ENCODE data around the gene FIBIN.

FIBIN gene

DNA sequence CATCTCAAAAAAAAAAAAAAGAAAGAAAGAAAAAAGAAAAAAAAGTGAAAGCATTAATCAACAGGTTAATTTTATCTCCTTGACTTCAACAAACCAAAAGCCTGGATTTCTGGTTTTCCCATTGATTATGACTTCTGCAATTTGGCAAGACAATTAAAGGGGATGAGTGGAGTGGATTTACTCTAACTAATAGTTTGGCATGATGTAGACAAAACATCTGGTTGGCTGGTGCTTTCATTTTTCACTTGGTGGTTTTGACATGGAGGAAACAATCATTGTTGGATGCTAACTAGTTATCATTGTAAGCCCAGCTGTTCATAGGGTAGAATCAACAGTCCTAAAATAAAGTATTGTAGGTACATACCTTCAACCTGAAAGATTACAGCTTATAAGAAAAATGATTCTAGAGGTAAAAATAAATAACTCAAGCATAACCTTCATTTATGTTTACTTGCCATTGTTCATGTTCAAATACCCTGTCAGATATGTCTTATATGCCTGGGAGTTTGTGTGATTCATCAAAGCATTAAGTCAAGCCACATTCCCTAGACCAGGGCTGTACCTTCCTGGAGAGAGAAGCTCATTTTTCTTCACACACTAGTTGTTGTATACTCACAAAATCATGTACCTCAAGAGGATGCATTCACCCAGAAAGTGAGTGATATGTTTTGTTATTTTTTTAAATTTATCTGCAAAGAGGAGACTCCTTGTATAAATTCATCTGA is 15.1 kb downstream of the FIBIN start:
- no peak overlapping the region for H3K4me3 ChIP-seq (ENCODE audit: low read depth, low read length)
- TF ChIP-seq, protein P1, sequence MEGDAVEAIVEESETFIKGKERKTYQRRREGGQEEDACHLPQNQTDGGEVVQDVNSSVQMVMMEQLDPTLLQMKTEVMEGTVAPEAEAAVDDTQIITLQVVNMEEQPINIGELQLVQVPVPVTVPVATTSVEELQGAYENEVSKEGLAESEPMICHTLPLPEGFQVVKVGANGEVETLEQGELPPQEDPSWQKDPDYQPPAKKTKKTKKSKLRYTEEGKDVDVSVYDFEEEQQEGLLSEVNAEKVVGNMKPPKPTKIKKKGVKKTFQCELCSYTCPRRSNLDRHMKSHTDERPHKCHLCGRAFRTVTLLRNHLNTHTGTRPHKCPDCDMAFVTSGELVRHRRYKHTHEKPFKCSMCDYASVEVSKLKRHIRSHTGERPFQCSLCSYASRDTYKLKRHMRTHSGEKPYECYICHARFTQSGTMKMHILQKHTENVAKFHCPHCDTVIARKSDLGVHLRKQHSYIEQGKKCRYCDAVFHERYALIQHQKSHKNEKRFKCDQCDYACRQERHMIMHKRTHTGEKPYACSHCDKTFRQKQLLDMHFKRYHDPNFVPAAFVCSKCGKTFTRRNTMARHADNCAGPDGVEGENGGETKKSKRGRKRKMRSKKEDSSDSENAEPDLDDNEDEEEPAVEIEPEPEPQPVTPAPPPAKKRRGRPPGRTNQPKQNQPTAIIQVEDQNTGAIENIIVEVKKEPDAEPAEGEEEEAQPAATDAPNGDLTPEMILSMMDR (IDR thresholded peaks at IDR 0.05; ENCODE audit: low read depth, low read length) = no peak
- TF ChIP-seq MYC (IDR thresholded peaks at IDR 0.05; ENCODE audit: low read depth, low read length) (no peak), POLR2A (IDR thresholded peaks at IDR 0.05; ENCODE audit: extremely low read depth, insufficient read length) (no peak)
- TF ChIP-seq, protein P2, sequence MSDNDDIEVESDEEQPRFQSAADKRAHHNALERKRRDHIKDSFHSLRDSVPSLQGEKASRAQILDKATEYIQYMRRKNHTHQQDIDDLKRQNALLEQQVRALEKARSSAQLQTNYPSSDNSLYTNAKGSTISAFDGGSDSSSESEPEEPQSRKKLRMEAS (IDR thresholded peaks at IDR 0.05; ENCODE audit: low read depth, low read length) = no peak
- DNase-seq (ENCODE audit: low read depth) = no peak

DNA sequence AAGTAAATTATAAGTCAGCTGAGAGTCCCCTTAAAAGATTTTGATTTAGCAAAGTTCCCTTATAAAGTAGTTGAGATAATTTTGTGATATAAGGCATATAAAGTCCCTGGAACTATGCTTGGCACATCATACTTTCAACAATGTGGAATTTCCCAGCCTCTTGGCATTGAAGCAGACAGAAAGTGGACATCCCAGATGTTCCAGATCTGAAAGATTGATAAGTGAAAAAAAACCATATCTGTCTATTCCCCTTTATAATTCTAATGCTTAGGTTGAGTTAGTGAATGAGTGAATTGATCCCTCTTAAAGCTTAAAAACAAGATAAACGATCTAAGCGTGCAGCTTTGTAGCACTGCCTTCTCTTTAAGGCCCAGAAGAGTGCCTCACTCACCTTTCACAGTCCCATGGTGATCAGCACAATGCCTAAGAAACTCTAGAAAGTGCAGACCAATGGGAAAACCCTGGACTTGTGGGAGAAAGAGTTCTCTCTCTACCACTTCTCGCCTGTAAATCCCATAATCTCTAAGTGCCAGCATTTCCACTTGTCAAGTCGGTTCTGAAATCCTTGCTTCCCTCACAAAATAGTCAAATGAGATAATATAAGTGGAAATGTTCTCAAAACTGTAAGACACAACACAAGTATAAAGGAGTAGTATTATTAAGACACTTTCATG is 17.8 kb downstream of the FIBIN start:
- H3K4me3 ChIP-seq (ENCODE audit: low read depth, low read length) = no peak overlapping the region
- TF ChIP-seq POLR2A (IDR thresholded peaks at IDR 0.05; ENCODE audit: extremely low read depth, insufficient read length) (no peak), MYC (IDR thresholded peaks at IDR 0.05; ENCODE audit: low read depth, low read length) (no peak)
- TF ChIP-seq, protein P2 (IDR thresholded peaks at IDR 0.05; ENCODE audit: low read depth, low read length) = no peak
- TF ChIP-seq, protein P1 (IDR thresholded peaks at IDR 0.05; ENCODE audit: low read depth, low read length) = no peak
- DNase-seq (ENCODE audit: low read depth) = no peak

DNA sequence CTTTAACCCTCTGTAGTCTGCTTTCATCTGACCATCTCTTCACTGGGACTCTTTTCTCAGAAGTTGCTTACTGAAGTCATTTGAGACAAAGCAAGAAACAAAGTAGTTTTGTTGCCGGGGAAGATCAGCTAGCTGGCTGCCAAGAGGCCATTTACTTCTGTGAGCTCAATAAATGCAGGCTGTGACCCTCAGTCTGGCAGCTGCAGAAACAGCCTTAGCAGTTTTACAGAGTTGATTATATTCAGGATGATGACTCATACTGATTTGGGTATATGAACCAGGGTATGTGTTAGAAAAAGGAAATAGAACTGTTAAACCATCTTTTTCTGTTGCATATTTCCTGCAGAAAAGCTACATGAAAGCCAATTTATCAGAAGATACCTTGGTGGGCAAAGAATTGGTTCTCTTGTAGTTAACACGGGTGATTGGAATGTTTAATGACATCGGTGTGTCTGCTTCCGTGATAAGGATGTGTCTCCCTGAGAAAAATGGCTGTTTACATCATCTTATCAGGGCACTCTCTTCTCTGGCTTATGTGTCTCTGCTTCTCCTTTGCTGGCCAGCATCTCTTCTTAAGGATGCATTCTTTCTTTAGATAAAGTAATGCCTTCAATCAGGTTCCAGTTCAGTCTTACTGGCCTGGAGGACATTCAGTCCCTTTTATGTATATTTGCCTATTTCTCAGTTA is 18.5 kb downstream of the FIBIN start:
- H3K4me3 ChIP-seq (ENCODE audit: low read depth, low read length) = no peak overlapping the region
- TF ChIP-seq, protein P1 (IDR thresholded peaks at IDR 0.05; ENCODE audit: low read depth, low read length) = no peak
- no peak for TF ChIP-seq POLR2A (IDR thresholded peaks at IDR 0.05; ENCODE audit: extremely low read depth, insufficient read length)
- TF ChIP-seq, protein P2 (IDR thresholded peaks at IDR 0.05; ENCODE audit: low read depth, low read length) = no peak
- no peak for TF ChIP-seq MYC (IDR thresholded peaks at IDR 0.05; ENCODE audit: low read depth, low read length)
- peak; percentile 31 for DNase-seq (ENCODE audit: low read depth)

GRCh38 chr11:27013781-27014361 is 20.0 kb downstream of the FIBIN start:
- TF ChIP-seq POLR2A (IDR thresholded peaks at IDR 0.05; ENCODE audit: extremely low read depth, insufficient read length) = no peak
- no peak for TF ChIP-seq MYC (IDR thresholded peaks at IDR 0.05; ENCODE audit: low read depth, low read length)
- TF ChIP-seq, protein P2 (IDR thresholded peaks at IDR 0.05; ENCODE audit: low read depth, low read length) = no peak
- TF ChIP-seq, protein P1 (IDR thresholded peaks at IDR 0.05; ENCODE audit: low read depth, low read length) = no peak
- DNase-seq (ENCODE audit: low read depth) = no peak

GRCh38 chr11:27018902-27019529 is 25.1 kb downstream of the FIBIN start:
- no peak for DNase-seq (ENCODE audit: low read depth)
- no peak overlapping the region for H3K4me3 ChIP-seq (ENCODE audit: low read depth, low read length)
- no peak for TF ChIP-seq POLR2A (IDR thresholded peaks at IDR 0.05; ENCODE audit: extremely low read depth, insufficient read length)
- TF ChIP-seq, protein P1 (IDR thresholded peaks at IDR 0.05; ENCODE audit: low read depth, low read length) = no peak
- no peak for TF ChIP-seq MYC (IDR thresholded peaks at IDR 0.05; ENCODE audit: low read depth, low read length)
- TF ChIP-seq, protein P2 (IDR thresholded peaks at IDR 0.05; ENCODE audit: low read depth, low read length) = no peak

More at GRCh38 chr11:27013781-27014361, 20.0 kb downstream of the FIBIN start:
- H3K4me3 ChIP-seq (ENCODE audit: low read depth, low read length) = no peak overlapping the region
